Umbilical cord (tissue), 2 donors: ENCODE results near the gene ANKS6. TPM values are rescaled to one million over a fixed set of nuclear protein-coding genes. Genes with fewer than 3 reads are reported as not detected.

ENCODE experiments used
- DNase-seq: peaks from one replicate; pipeline ENCODE4 v3.0.0-alpha.2; 2015; ENCODE audit warnings: low spot score
- total RNA-seq: library from RNA; depleted of rRNA; stranded (reverse); fragments of >200 nt; gene quantifications from one replicate; pipeline ENCODE4 v1.2.3, GENCODE V29; 2014; ENCODE audit warnings: low replicate concordance; ENCODE audit not compliant: insufficient read depth

ANKS6 gene
- total RNA-seq, 1 donor from 2014 or later: 16.6 TPM

DNA sequence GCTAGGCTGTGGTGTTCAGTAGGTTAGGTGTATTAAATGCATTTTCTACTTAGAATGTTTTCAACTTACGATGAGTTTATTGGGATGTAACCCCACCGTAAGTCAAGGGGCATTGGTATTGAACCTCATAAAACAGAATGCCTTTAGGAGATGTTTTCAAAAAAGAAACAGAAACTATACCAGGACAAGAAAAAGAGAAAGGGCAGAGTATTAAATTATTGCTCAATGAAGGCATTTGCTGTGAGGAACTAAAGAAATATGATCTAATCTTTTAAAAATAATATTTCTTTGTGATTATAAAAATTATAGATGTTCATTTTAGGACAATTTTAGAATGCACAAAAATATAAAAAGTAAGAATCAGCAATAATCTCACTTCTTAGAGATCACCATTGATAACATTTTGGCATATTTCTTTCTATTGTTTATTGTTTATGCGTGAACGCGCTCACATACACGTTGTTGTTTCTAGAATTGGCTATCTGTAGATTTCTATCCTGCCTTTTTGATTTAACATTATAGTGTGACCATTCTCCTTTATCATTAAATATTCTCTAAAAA is 19.1 kb upstream of the ANKS6 start:
- no peak for DNase-seq

GRCh38 chr9:98811051-98811650 is 14.8 kb upstream of the ANKS6 start:
- peak; percentile 82 for DNase-seq

- peak; percentile 59 for DNase-seq
Measured at GRCh38 chr9:98810102-98810842, 13.9 kb upstream of the ANKS6 start.

DNA sequence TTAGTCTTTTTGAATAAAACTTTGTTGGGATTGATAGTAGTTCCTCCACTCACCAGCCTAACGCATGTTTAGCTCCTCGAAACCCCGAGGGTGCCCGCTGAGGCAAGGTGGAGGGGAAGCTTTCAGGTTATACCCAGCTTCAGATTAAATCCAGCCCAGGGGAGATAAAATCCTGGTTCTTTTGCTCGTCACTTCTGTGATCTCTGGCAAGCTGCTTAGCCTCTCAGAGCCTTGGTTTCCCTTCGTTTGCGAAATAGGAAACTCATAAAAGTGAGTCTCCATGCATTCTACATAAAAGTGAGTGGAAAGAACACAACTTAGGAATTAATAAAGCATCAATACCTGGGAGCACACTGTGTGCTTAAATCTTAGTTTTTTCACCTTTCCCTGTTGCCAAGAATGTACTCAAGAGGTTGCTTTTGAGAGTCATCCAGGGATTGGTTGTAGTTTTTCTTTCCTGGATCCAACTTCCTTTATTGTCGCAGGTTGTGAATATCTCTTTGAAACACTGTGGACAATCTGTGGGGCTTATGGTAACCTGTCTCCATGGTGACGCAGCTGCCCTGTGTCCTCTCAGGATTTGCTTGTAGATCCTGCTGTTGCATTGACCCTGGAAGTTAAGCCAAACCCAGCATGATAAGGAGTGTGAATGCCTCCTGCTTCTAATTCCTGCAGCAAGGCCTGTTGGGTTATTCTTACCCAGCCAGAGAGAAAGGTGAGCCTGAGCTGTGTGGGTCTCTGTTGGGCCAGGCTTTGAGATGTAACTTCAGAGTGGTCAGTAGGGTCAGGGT is 13.2 kb upstream of the ANKS6 start:
- peak; percentile 81 for DNase-seq

DNA sequence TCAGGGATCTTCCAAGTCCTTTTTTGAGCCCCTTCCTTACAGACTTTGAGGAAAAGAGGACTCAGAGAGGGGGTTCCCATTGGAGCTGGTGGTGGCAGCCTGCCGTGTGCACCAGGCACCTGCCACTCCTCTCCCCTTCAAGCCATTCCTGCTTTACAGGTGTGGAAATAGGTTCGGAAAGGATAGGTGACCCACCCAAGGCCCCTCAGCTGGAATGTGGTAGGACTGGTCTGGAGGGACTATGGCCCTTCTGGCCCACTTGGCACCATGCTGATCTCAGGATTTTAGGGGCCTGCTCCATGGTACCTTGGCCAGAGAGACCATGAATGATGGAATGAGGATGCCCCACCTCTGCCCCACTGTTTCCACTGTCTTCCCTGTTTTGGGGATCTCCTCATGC is 12.5 kb upstream of the ANKS6 start:
- DNase-seq: no peak

DNA sequence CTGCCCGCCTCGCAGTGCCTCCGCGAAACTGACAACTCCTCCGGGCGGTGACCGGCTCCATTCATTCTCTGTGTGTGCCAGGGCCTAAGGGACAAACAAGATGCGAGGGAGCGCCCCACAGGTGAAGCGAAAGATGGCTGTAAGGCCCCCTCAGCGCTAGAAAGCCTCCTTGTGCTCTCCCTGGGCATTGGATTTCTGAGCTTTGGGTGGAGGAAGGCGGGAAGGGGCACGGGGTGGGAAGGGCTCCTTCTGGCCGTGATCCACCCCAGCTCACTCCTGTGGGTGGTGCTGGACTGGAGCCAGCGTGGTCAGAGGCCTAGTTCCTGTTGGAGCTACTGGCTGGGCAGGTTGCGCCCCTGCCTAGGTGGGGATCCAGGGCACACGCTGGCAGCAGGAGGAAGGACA is 12.1 kb upstream of the ANKS6 start:
- no peak for DNase-seq

GRCh38 chr9:98807814-98808195 is 11.4 kb upstream of the ANKS6 start:
- no peak for DNase-seq

DNA sequence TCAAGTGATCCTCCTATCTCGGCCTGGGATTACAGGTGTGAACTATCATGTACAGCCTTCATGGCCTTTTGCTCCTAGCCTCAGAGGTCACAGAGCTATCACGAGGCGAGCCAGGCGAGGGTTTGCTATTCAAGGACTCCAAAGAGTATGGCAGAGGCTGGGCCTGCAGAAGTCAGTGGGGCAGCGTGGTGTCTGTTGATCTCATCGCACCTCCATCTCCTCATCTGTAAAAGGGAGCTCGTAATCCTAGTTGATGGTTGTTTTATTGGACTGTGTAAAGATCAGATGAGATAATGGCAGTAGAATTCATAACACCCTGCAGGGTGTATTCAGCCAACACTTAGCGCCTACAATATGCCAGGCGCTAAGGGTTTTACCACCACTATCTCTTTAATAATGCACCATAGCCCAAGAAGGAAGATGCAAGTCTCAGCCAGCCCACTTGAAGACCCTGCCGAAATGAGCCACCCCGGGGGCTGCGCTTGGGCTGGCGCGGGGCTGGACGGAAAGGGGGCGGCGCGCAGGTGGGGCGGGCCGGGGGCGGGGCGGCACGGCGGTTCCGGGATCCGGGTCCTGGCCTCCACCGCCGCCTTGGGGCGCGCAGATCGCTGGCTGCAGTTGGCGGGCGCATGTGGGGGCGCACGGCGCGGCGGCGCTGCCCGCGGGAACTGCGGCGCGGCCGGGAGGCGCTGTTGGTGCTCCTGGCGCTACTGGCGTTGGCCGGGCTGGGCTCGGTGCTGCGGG is 10.9 kb upstream of the ANKS6 start, which contains the start of gene GALNT12:
Gene GALNT12 (plus strand): TSS at position 601 of the 744 bp plus-strand sequence. CDS start 29 bp downstream, at position 630.
- DNase-seq: peak; percentile 54

- DNase-seq: peak; percentile 66
Measured at GRCh38 chr9:98806394-98807035, 10.2 kb upstream of the ANKS6 start.

DNA sequence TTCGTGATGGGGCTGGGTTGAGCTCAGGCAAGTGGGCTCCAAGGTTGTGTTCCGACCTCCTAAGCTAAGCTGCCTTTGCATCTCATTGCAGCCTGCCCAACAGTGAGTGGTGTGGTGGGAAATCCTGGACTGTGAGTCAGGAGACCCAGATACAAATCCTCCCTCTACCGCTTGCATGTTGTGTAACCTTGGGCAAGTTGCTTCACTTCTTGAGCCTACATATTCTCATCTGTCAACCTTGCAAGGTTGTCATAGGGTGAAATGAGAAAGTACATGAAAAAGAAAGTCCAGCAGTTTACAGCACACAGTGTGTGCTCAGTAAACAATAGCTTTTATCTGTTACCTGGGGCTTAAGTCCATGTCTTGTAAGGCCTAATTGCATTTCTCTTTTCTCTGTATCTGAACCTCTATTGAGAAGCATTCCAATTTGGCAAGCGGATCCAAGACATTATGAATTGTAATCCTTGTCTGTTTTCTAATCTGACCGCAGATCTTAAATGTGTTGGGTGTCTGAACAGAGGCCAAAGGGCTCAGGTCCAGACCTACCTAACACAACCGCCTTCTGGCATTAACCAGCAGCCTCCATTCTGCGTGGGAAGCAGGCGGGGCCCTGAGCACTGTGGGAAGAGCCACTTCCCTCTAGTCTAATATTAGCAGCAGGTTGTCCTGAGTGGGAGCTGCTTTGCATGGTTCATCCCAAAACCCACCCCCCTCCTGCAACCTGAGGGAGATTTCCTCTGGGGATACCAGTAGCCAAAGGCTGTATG is 9.3 kb upstream of the ANKS6 start:
- peak; percentile 56 for DNase-seq

DNA sequence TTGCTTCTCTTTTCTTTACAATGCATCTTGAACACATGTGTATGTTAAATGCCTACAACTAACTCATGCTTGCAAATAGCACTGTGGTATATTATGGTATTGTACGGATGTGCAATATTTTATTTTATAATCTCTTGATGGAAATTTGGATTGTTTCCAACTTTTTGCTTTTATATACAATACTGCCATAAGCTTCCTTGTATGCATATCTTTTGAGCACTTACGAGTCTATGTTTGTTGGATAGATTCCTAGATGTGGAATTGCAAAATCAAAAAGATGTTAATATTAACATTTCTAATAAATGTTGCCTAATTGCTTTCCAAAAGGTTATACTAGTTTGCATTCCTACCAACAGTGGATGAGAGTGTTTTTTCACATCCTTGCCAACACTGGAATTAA is 7.7 kb upstream of the ANKS6 start:
- DNase-seq: peak; percentile 42

- DNase-seq: peak; percentile 62
Measured at GRCh38 chr9:98801969-98802371, 5.6 kb upstream of the ANKS6 start.

- no peak for DNase-seq
Measured at GRCh38 chr9:98801561-98801960, 5.2 kb upstream of the ANKS6 start.

- no peak for DNase-seq
Measured at GRCh38 chr9:98798254-98798653, 1.9 kb upstream of the ANKS6 start.

- no peak for DNase-seq
Measured at GRCh38 chr9:98797491-98797890, 1.1 kb upstream of the ANKS6 start.

GRCh38 chr9:98795970-98796363 is 388 bp downstream of the ANKS6 start:
- peak; percentile 40 for DNase-seq

GRCh38 chr9:98795295-98795955 is 930 bp downstream of the ANKS6 start:
- peak; percentile 7 for DNase-seq

DNA sequence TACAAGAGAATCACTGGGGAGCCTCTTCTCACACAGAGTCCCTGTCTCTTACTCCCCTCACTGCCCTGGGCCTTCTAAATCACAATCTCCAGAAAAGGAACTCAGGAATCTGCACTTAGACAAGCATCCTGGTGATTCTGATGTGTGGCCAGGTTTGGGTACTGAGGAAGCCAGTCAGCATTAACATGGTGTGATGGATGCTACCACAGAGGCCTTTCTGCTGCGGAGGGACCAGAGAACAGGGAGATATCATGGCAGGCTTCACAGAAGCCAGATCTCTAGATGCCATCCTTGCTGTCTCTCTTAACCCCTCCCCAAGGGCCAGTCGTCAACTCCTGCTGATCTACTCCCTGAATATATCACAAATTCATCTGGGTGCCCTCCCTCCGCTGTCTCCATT is 1.6 kb downstream of the ANKS6 start:
- no peak for DNase-seq

DNA sequence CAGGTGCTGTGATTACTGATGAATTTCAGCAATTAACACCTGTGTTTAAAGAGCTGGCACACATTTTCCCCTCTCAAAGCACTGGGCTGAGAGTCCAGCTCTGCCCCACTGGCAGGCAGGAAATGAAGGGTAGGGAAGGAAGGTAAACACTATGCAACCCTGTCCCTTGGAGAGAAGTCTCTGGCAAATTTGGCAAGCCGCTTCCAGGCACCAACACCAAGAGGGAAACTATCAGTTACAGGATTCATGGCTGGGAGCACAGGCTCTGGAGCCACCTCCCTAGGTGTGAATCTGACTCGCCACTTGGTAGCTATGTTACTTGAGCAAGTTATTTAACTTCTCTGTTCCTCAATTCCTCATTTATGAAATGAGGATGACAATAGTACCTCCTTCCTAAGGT is 3.3 kb downstream of the ANKS6 start:
- no peak for DNase-seq
